Dermis microvascular lymphatic vessel endothelial cell (primary cell): ENCODE measurements around the gene SLC23A3. TPM values are rescaled to one million over a fixed set of nuclear protein-coding genes. Genes with fewer than 3 reads are reported as not detected.
"Not testable (repeated sequence)": the region's sequence is repeated elsewhere in the genome, so short reads cannot be mapped to it uniquely, and the experiment has no call there.

ENCODE experiments used
- DNase-seq, 2 donors: peaks; one replicate each; pipeline versions ENCODE4 v3.0.0 to v3.0.0-alpha.2; 2010; ENCODE audit warnings: low read depth in 2 of 2
- total RNA-seq: library from RNA; depleted of rRNA; stranded (reverse); fragments of >200 nt; gene quantifications from 2 replicates; pipeline ENCODE4 v1.2.1, GENCODE V29; 2014

The SLC23A3 gene
- total RNA-seq, 1 donor from 2014 or later, result 0.64 TPM

- no peak for DNase-seq
These were observed 36.1 kb upstream of the SLC23A3 start for GRCh38 chr2:219205981-219206327.

GRCh38 chr2:219205165-219205538 is 35.3 kb upstream of the SLC23A3 start:
- no peak for DNase-seq

GRCh38 chr2:219204425-219205164 is 34.8 kb upstream of the SLC23A3 start:
- DNase-seq, result no peak

GRCh38 chr2:219201331-219201730 is 31.5 kb upstream of the SLC23A3 start:
- not testable (repeated sequence) for DNase-seq

- not testable (repeated sequence) for DNase-seq
These were observed 30.9 kb upstream of the SLC23A3 start for GRCh38 chr2:219200502-219201326.

- no peak for DNase-seq
These were observed 29.8 kb upstream of the SLC23A3 start for GRCh38 chr2:219199470-219200211.

GRCh38 chr2:219198974-219199373 is 29.1 kb upstream of the SLC23A3 start:
- DNase-seq, result no peak

GRCh38 chr2:219197388-219197787 is 27.6 kb upstream of the SLC23A3 start:
- no peak for DNase-seq

GRCh38 chr2:219186754-219187456 is 17.1 kb upstream of the SLC23A3 start:
- DNase-seq, result no peak

- DNase-seq, result no peak
These were observed 14.3 kb upstream of the SLC23A3 start for GRCh38 chr2:219184121-219184520.

GRCh38 chr2:219183151-219183772 is 13.4 kb upstream of the SLC23A3 start:
- no peak for DNase-seq

GRCh38 chr2:219182331-219183150 is 12.7 kb upstream of the SLC23A3 start:
- no peak for DNase-seq

GRCh38 chr2:219181531-219181930 is 11.7 kb upstream of the SLC23A3 start:
- no peak for DNase-seq

- no peak for DNase-seq
These were observed 11.1 kb upstream of the SLC23A3 start for GRCh38 chr2:219180961-219181360.

- no peak for DNase-seq
These were observed 10.0 kb upstream of the SLC23A3 start for GRCh38 chr2:219179601-219180465.

GRCh38 chr2:219178377-219179175 is 8.7 kb upstream of the SLC23A3 start:
- DNase-seq, result peak in 1 of 2 donors; percentile 45

GRCh38 chr2:219177552-219178376 is 7.9 kb upstream of the SLC23A3 start, which contains the start of gene RETREG2:
TSS of gene RETREG2 (plus strand) at chr2:219178275. CDS start at chr2:219178353, 78 bp downstream.
- DNase-seq, result peak; percentile 73 to 95
